Lower leg skin (tissue), 3 donors: ENCODE data around the gene SLC5A10.

Experiments used
- CTCF ChIP-seq, 3 donors: fragments of 450-650 bp; IDR thresholded peaks; one replicate each; pipeline ENCODE4 v1.5.1; 2016; ENCODE audit warnings: antibody characterized with exemption in 3 of 3, mild to moderate bottlenecking in 3 of 3, moderate library complexity in 2 of 3
- POLR2A ChIP-seq, 2 donors: fragments of 450-650 bp; IDR thresholded peaks; one replicate each; pipeline ENCODE4 v1.6.1; 2016 to 2017; ENCODE audit warnings: antibody characterized with exemption in 2 of 2, mild to moderate bottlenecking in 1 of 2, moderate library complexity in 1 of 2

GRCh38 chr17:19010729-19011505 lies 59.0 kb downstream of the SLC5A10 start:
- no peak for TF ChIP-seq CTCF (IDR thresholded peaks at IDR 0.05)
- no peak for TF ChIP-seq POLR2A (IDR thresholded peaks at IDR 0.05)
